NCI-H187 treated with DMSO at 0.1 percent for 48 hours (cell line): ENCODE data around the gene TPP2.

Experiments
- DNase-seq: peaks from one replicate; lab custom pipeline; 2025; lab: John Stamatoyannopoulos, UW

Gene TPP2

DNA sequence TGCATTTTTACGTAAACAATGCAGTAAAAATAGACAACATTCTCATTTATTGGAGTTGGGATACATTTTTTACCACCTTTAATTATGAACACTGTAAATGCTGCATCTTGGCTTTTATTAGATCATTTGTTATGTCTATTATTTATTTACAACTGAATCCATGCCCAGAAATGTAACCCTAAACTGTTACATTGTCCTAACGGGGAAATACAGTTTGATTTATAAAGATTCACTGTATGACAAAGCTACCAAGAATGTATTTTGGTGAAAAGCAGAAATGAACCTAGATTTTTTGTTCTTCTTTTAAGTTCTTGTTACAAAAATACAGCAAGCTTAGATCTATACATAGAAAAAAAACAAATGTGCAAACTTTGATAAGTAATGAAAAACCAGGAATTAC lies 97.0 kb downstream of the TPP2 start:
- no peak for DNase-seq

DNA sequence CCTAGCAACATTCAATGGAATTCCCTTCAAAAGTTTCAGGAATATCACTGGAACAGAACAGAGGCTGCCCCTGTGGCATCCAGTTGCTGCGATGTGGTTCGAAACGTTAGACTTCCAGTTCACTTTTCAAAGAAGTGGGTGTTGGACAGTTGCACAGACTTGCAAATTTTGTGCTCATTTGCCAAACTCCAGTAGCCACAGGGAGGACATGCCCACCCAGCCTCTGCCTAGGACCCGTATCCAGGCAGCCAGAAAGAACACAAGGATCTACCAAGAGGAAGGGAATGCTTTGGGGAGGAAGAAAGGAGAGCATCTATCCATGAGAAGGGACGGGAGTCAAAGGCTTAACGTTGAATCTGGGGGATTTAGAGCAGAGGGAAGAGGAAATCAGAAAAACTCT lies 98.2 kb downstream of the TPP2 start, which contains the start of gene METTL21C:
Gene METTL21C (minus strand): TSS at position 108 of the 400 bp plus-strand sequence. CDS start 546 bp downstream, outside the sequence.
- no peak for DNase-seq

DNA sequence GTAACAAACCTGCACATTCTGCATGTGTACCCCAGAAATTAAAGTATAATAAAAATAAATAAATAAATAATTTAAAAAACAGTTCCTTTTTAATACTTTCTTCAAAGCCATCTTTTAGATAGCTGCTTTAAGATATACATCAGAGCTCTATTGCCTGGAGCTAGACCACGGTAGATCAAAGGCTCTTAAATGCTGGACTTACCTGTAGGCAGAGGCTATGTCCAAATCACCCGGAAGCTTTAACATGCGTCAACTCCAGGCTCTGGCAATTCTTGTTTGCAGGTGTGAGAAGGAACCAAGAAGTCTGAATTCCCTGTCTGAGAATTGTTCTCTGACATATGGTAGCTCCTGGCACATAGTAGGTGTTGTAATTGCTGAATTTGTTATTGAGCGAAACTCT lies 99.7 kb downstream of the TPP2 start:
- DNase-seq, result no peak

DNA sequence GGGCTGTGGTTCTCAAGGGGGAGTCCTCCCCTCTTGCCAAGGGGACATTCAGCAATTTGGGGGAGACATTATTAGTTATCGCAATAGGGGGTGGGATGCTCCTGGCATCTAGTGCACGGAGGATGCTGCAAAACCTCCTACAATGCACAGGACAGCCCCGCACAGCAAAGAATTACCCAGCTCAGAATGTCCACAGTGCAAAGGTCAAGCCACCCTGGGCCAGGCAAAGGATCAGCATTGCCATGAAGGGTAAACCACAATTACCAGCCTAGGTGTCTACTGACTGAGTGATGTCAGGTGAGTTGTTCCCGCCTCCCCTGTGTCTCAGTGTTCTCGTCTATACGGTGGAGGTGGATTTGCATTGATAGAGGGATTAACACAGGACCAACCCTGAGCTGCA lies 100.5 kb downstream of the TPP2 start:
- DNase-seq, result no peak

DNA sequence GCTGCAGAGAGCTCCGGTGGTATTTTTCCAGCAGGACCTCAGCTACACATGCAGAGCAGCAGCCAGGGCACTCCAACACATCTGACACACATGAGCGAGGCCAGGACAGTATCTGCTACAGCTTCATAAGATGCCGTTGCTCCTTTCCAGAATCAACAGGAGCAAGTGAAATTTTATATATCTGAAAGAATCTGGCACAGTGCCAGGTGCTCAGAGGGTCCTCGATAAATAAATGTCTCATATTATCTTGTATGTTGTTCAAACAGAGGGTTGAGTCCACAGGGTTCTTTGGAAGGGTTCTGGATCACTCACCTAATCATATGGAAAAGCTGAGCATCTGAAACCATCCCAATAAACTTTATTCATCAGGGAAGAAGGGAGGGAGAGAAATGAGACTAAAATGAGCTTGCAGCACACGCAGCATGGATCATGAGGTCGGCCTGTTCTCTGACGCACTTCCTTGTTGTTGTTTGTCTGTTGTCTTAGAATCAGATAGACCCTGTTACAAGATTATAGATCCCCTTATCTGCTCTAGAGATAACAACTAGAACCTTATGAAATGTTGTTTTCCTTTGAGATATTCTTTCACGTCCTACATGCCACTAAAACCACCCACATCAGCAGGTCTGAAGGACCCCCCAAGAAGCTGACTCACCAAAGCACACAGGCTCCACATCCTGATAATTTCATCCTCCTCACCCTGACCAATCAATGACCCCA lies 101.3 kb downstream of the TPP2 start:
- DNase-seq, result no peak

GRCh38 chr13:102698649-102698980 lies 101.8 kb downstream of the TPP2 start:
- DNase-seq, result no peak

DNA sequence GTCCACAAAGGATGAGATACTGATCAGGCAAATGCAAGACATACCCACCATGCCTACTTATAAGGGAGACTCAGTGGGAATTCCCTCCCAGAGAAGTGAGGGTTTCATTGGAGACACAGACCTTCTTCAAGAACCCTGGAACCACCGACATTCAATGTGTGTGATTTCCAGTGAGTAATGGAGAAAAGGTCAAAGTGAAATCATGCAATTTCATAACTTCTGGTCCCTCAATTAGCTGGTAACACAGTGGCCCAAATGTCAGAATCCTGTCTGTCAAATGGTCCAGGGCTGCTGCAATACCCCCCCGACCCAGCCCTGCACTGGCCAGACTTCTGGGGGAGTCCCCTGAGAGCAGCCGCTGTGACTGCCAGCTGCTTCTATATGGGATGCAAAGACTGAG lies 102.7 kb downstream of the TPP2 start:
- DNase-seq, result no peak

GRCh38 chr13:102700088-102701031 lies 103.6 kb downstream of the TPP2 start:
- no peak for DNase-seq

GRCh38 chr13:102701331-102701730 lies 104.5 kb downstream of the TPP2 start:
- DNase-seq, result no peak

GRCh38 chr13:102702965-102703725 lies 106.4 kb downstream of the TPP2 start:
- DNase-seq, result no peak

DNA sequence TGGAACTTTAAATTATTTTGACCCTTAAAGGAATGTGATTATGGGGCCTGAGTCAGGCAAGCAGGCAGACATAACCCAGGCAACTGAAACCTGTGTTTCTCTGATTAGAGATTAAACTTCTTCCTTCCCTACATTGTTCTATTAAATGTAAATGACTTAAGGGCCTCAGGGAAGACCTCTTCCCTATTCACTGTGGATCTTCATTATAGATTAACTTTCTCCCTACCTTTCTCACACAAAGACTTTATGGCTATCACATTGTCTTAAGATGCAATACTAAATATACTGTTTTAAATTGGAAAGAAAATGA lies 106.9 kb downstream of the TPP2 start:
- no peak for DNase-seq

DNA sequence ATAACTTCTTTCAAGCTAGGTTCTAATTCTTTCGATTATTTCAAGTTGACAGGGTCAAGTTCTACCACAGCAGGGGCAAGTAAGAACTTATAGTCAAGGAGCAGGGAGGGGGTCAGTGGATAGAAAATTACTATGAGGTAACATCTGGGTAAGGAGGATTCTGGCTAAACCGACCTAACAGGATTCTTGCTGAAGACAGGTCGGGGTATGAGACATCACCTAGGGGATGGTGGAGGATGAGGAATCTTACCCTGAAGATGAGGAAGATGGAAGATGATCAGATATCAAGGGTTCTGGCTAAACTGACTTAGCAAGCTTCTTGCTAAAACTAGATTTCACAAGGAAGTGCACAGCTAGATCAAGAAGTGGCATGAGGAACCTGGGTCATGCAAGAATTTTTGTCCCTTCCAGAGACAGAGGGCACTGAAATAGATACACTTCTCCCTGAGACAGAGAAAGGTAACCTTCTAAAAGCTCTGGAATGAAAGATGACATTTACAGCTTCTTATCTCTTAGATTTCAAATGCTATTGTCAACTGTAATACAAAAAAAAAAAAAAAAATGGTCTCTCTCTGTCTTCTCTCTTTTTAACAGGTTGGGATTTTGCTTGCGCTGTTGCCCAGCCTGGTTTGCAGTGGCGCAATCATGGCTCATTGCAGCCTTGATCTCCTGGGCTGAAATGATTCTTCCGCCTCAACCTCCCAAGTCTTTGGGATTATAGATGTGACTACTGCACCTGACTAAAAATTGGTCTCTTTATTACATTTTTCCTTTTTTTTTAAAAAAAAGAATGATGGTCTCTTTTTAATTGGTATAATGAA lies 107.7 kb downstream of the TPP2 start:
- DNase-seq, result no peak

- peak; percentile 87 for DNase-seq
Measured at GRCh38 chr13:102707467-102707866, 110.7 kb downstream of the TPP2 start.

- DNase-seq, result no peak
Measured at GRCh38 chr13:102708211-102708610, 111.4 kb downstream of the TPP2 start.

- DNase-seq, result no peak
Measured at GRCh38 chr13:102708991-102709390, 112.2 kb downstream of the TPP2 start.

- no peak for DNase-seq
Measured at GRCh38 chr13:102709536-102709935, 112.8 kb downstream of the TPP2 start.

GRCh38 chr13:102710261-102710679 lies 113.5 kb downstream of the TPP2 start:
- DNase-seq, result no peak

DNA sequence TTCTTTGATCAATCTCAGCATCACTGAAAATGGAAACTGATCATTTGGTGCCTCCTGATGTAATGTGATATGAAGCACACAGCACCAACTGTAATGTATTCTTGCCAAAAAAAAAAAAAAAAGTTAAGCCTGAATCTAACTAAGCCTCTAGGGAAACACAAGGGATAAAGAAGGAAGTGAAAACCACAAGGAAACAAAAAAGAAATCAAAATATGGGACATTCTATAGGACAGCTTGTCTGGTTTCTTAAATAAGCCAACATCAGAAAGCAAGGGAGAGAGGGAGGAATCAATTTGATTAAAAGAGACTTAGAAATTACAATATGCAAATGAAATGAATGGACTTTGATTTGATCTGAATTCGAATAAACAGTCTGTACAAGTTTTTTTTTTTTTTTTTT lies 118.7 kb downstream of the TPP2 start:
- DNase-seq, result no peak

DNA sequence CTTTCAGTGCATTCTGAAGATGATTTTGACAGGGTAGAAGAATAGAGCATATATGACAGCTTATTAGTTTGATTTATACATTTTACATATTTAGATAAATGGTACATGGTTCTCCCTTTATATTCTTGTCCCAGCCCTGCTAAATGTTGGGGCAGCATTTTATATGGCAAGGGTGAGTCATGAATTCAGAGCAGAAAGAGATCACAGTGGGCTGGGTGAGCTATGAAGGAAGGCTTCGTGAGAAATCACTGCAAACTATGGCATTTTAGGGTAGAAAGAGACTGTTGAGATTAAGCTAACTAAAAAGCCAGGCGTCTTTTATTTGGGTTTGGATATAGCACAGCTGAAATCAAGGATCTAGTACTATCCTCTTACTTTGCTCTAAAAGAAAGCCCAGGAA lies 122.0 kb downstream of the TPP2 start:
- DNase-seq, result no peak

DNA sequence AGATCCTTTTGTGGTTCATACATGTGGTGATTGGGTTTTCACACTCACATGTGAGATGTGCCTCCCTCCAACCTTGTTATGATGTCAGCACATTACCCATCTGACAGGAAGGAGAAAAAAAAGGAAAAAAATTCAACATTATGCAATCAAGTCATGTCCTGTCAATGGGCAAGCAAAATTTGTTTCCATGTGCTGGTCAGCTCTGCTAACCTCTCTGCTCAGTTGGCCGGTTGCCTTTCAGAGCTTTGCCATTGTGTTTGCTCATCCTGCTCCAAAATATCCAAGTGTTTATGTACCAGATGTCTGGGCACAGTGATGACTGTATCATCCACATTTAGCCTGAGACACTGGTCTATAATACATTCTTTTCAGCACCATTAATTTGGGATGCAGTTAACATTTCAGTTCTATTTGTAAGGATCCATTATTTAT lies 125.0 kb downstream of the TPP2 start:
- no peak for DNase-seq

- peak; percentile 63 for DNase-seq
Measured at GRCh38 chr13:102724923-102725322, 128.1 kb downstream of the TPP2 start.

DNA sequence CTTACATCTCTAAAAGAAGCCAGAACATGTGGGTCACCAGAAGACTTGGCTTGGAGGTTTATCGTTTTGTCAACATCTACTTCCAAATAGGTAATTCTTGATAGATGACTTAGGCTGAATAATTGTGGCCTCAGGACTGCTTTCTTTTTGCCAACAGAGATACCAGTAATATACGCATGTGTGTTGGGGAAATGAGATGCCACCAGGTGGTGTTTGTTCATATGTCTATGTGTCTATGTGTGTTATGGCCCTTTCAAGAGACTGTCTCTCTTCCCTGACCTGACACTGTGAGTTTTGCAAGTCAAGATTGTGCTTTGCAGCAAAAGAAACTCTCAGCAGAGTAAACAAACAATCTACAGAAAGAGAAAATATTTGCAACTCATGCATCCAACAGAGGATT lies 129.6 kb downstream of the TPP2 start:
- DNase-seq, result no peak
